ENCODE data around the gene NTRK2.

Gene NTRK2

GRCh38 chr9:84698323-84698722 is 28.8 kb downstream of the NTRK2 start:
- no peaks in the 10 kb centered on the region for H3K36me3 ChIP-seq (ENCODE audit: control insufficient read depth in 4 of 4, insufficient read depth in 4 of 4, low read length in 3 of 4)
- POLR2A ChIA-PET = no interaction called here
- no peak for DNase-seq
- CTCF ChIA-PET = interaction anchor here (0.6 to 5.5 kb wide), 13 partner anchors 10 to 912 kb away, joined by 3 to 43 read pairs (median 4); no protein-coding TSS in a partner anchor
- no peak overlapping the region for H3K4me3 ChIP-seq (ENCODE audit: control insufficient read depth in 1 of 7, extremely low read depth in 1 of 7, insufficient read depth in 4 of 7, low read depth in 2 of 7, low read length in 6 of 7)
- no CpG with 5 or more reads among the region's 2 CpGs for WGBS (ENCODE audit: insufficient coverage)
- H3K27me3 ChIP-seq (replicated peaks in 2 of 5; ENCODE audit: control insufficient read depth in 4 of 5, insufficient read depth in 5 of 5, low read length in 4 of 5) = peaks cover 0 to 40% (median 21%) of the 10 kb centered on the region in 5 experiments
- no peaks in the 10 kb centered on the region for H3K4me1 ChIP-seq (ENCODE audit: control extremely low read depth in 1 of 4, control insufficient read depth in 4 of 4, insufficient read depth in 4 of 4, low read length in 3 of 4)
- no peaks in the 10 kb centered on the region for H3K9me3 ChIP-seq (ENCODE audit: control extremely low read depth in 1 of 5, control insufficient read depth in 4 of 5, insufficient read depth in 2 of 5, low read depth in 1 of 5, low read length in 4 of 5)
- H3K27ac ChIP-seq (ENCODE audit: insufficient read depth in 1 of 2, low read depth in 1 of 2, low read length in 2 of 2, poor library complexity in 1 of 2, severe bottlenecking in 2 of 2) = no peak overlapping the region

- Histone ChIP-seq H3K27ac (ENCODE audit: insufficient read depth in 1 of 2, low read depth in 1 of 2, low read length in 2 of 2, poor library complexity in 1 of 2, severe bottlenecking in 2 of 2) (no peak overlapping the region), H3K27me3 (replicated peaks in 2 of 5; ENCODE audit: control insufficient read depth in 4 of 5, insufficient read depth in 5 of 5, low read length in 4 of 5) (peaks cover 0 to 42% (median 21%) of the 10 kb centered on the region in 5 experiments), H3K4me3 (ENCODE audit: control insufficient read depth in 1 of 7, extremely low read depth in 1 of 7, insufficient read depth in 4 of 7, low read depth in 2 of 7, low read length in 6 of 7) (no peak overlapping the region), H3K4me1 (ENCODE audit: control extremely low read depth in 1 of 4, control insufficient read depth in 4 of 4, insufficient read depth in 4 of 4, low read length in 3 of 4) (no peaks in the 10 kb centered on the region), H3K36me3 (ENCODE audit: control insufficient read depth in 4 of 4, insufficient read depth in 4 of 4, low read length in 3 of 4) (no peaks in the 10 kb centered on the region), H3K9me3 (ENCODE audit: control extremely low read depth in 1 of 5, control insufficient read depth in 4 of 5, insufficient read depth in 2 of 5, low read depth in 1 of 5, low read length in 4 of 5) (no peaks in the 10 kb centered on the region)
- ChIA-PET POLR2A (no interaction called here), CTCF (interaction anchor here (5.5 kb wide), 1 partner anchor 82 kb away, joined by 43 read pairs; no protein-coding TSS in a partner anchor)
- no CpG with 5 or more reads among the region's 1 CpG for WGBS (ENCODE audit: insufficient coverage)
- DNase-seq = no peak
These were observed 30.5 kb downstream of the NTRK2 start for GRCh38 chr9:84699984-84700383.

- POLR2A ChIA-PET = no interaction called here
- H3K9me3 ChIP-seq (ENCODE audit: control extremely low read depth in 1 of 5, control insufficient read depth in 4 of 5, insufficient read depth in 2 of 5, low read depth in 1 of 5, low read length in 4 of 5) = no peaks in the 10 kb centered on the region
- H3K27ac ChIP-seq (ENCODE audit: insufficient read depth in 1 of 2, low read depth in 1 of 2, low read length in 2 of 2, poor library complexity in 1 of 2, severe bottlenecking in 2 of 2) = no peak overlapping the region
- H3K4me1 ChIP-seq (ENCODE audit: control extremely low read depth in 1 of 4, control insufficient read depth in 4 of 4, insufficient read depth in 4 of 4, low read length in 3 of 4) = no peaks in the 10 kb centered on the region
- CTCF ChIA-PET = no interaction called here
- peaks cover 0 to 52% (median 21%) of the 10 kb centered on the region in 5 experiments for H3K27me3 ChIP-seq (replicated peaks in 2 of 5; ENCODE audit: control insufficient read depth in 4 of 5, insufficient read depth in 5 of 5, low read length in 4 of 5)
- DNase-seq = no peak
- no peak overlapping the region for H3K4me3 ChIP-seq (ENCODE audit: control insufficient read depth in 1 of 7, extremely low read depth in 1 of 7, insufficient read depth in 4 of 7, low read depth in 2 of 7, low read length in 6 of 7)
- no peaks in the 10 kb centered on the region for H3K36me3 ChIP-seq (ENCODE audit: control insufficient read depth in 4 of 4, insufficient read depth in 4 of 4, low read length in 3 of 4)
- 94% methylated on average over 6 of the region's 6 CpGs for WGBS (ENCODE audit: insufficient coverage)
These were observed 32.3 kb downstream of the NTRK2 start for GRCh38 chr9:84701801-84702200.

- Histone ChIP-seq H3K4me1 (ENCODE audit: control extremely low read depth in 1 of 4, control insufficient read depth in 4 of 4, insufficient read depth in 4 of 4, low read length in 3 of 4) (no peaks in the 10 kb centered on the region), H3K27ac (ENCODE audit: insufficient read depth in 1 of 2, low read depth in 1 of 2, low read length in 2 of 2, poor library complexity in 1 of 2, severe bottlenecking in 2 of 2) (no peak overlapping the region), H3K27me3 (replicated peaks in 2 of 5; ENCODE audit: control insufficient read depth in 4 of 5, insufficient read depth in 5 of 5, low read length in 4 of 5) (peaks cover 0 to 49% (median 21%) of the 10 kb centered on the region in 5 experiments), H3K4me3 (ENCODE audit: control insufficient read depth in 1 of 7, extremely low read depth in 1 of 7, insufficient read depth in 4 of 7, low read depth in 2 of 7, low read length in 6 of 7) (no peak overlapping the region), H3K36me3 (ENCODE audit: control insufficient read depth in 4 of 4, insufficient read depth in 4 of 4, low read length in 3 of 4) (no peaks in the 10 kb centered on the region), H3K9me3 (ENCODE audit: control extremely low read depth in 1 of 5, control insufficient read depth in 4 of 5, insufficient read depth in 2 of 5, low read depth in 1 of 5, low read length in 4 of 5) (no peaks in the 10 kb centered on the region)
- POLR2A ChIA-PET = no interaction called here
- 100% methylated on average over 1 of the region's 1 CpG for WGBS (ENCODE audit: insufficient coverage)
- CTCF ChIA-PET = no interaction called here
- no peak for DNase-seq
These were observed 32.9 kb downstream of the NTRK2 start for GRCh38 chr9:84702471-84702870.

GRCh38 chr9:84703793-84704192 is 34.3 kb downstream of the NTRK2 start:
- Histone ChIP-seq H3K36me3 (ENCODE audit: control insufficient read depth in 4 of 4, insufficient read depth in 4 of 4, low read length in 3 of 4) (no peaks in the 10 kb centered on the region), H3K9me3 (ENCODE audit: control extremely low read depth in 1 of 5, control insufficient read depth in 4 of 5, insufficient read depth in 2 of 5, low read depth in 1 of 5, low read length in 4 of 5) (no peaks in the 10 kb centered on the region), H3K4me3 (ENCODE audit: control insufficient read depth in 1 of 7, extremely low read depth in 1 of 7, insufficient read depth in 4 of 7, low read depth in 2 of 7, low read length in 6 of 7) (no peak overlapping the region), H3K27me3 (replicated peaks in 2 of 5; ENCODE audit: control insufficient read depth in 4 of 5, insufficient read depth in 5 of 5, low read length in 4 of 5) (peaks cover 0 to 55% (median 25%) of the 10 kb centered on the region in 5 experiments), H3K27ac (ENCODE audit: insufficient read depth in 1 of 2, low read depth in 1 of 2, low read length in 2 of 2, poor library complexity in 1 of 2, severe bottlenecking in 2 of 2) (no peak overlapping the region), H3K4me1 (ENCODE audit: control extremely low read depth in 1 of 4, control insufficient read depth in 4 of 4, insufficient read depth in 4 of 4, low read length in 3 of 4) (no peaks in the 10 kb centered on the region)
- CTCF ChIA-PET = no interaction called here
- no peak for DNase-seq
- POLR2A ChIA-PET = no interaction called here

GRCh38 chr9:84705128-84705527 is 35.6 kb downstream of the NTRK2 start:
- Histone ChIP-seq H3K27ac (ENCODE audit: insufficient read depth in 1 of 2, low read depth in 1 of 2, low read length in 2 of 2, poor library complexity in 1 of 2, severe bottlenecking in 2 of 2) (no peak overlapping the region), H3K9me3 (ENCODE audit: control extremely low read depth in 1 of 5, control insufficient read depth in 4 of 5, insufficient read depth in 2 of 5, low read depth in 1 of 5, low read length in 4 of 5) (no peaks in the 10 kb centered on the region), H3K36me3 (ENCODE audit: control insufficient read depth in 4 of 4, insufficient read depth in 4 of 4, low read length in 3 of 4) (no peaks in the 10 kb centered on the region), H3K4me1 (ENCODE audit: control extremely low read depth in 1 of 4, control insufficient read depth in 4 of 4, insufficient read depth in 4 of 4, low read length in 3 of 4) (peaks cover 5 to 12% (median 9%) of the 10 kb centered on the region in 4 experiments), H3K4me3 (ENCODE audit: control insufficient read depth in 1 of 7, extremely low read depth in 1 of 7, insufficient read depth in 4 of 7, low read depth in 2 of 7, low read length in 6 of 7) (no peak overlapping the region), H3K27me3 (replicated peaks in 2 of 5; ENCODE audit: control insufficient read depth in 4 of 5, insufficient read depth in 5 of 5, low read length in 4 of 5) (peaks cover 0 to 55% (median 24%) of the 10 kb centered on the region in 5 experiments)
- DNase-seq = no peak
- POLR2A ChIA-PET = no interaction called here
- WGBS (ENCODE audit: insufficient coverage) = 92% methylated on average over 5 of the region's 5 CpGs
- CTCF ChIA-PET = interaction anchor here (1.7 kb wide), 1 partner anchor 9 kb away, joined by 6 read pairs; no protein-coding TSS in a partner anchor

GRCh38 chr9:84708400-84708799 is 38.9 kb downstream of the NTRK2 start:
- Histone ChIP-seq H3K4me3 (ENCODE audit: control insufficient read depth in 1 of 7, extremely low read depth in 1 of 7, insufficient read depth in 4 of 7, low read depth in 2 of 7, low read length in 6 of 7) (no peak overlapping the region), H3K36me3 (ENCODE audit: control insufficient read depth in 4 of 4, insufficient read depth in 4 of 4, low read length in 3 of 4) (no peaks in the 10 kb centered on the region), H3K27me3 (replicated peaks in 2 of 5; ENCODE audit: control insufficient read depth in 4 of 5, insufficient read depth in 5 of 5, low read length in 4 of 5) (peaks cover 3 to 53% (median 30%) of the 10 kb centered on the region in 5 experiments), H3K27ac (ENCODE audit: insufficient read depth in 1 of 2, low read depth in 1 of 2, low read length in 2 of 2, poor library complexity in 1 of 2, severe bottlenecking in 2 of 2) (no peak overlapping the region), H3K4me1 (ENCODE audit: control extremely low read depth in 1 of 4, control insufficient read depth in 4 of 4, insufficient read depth in 4 of 4, low read length in 3 of 4) (peaks cover 6 to 13% (median 11%) of the 10 kb centered on the region in 4 experiments), H3K9me3 (ENCODE audit: control extremely low read depth in 1 of 5, control insufficient read depth in 4 of 5, insufficient read depth in 2 of 5, low read depth in 1 of 5, low read length in 4 of 5) (no peaks in the 10 kb centered on the region)
- ChIA-PET CTCF (interaction anchor here (1.2 kb wide), 1 partner anchor 11 kb away, joined by 4 read pairs; no protein-coding TSS in a partner anchor), POLR2A (no interaction called here)
- no CpG with 5 or more reads among the region's 1 CpG for whole genome bisulfite sequencing (ENCODE audit: insufficient coverage)
- DNase-seq = no peak
